ENCODE measurements around the gene TRIB2.

The TRIB2 gene

GRCh38 chr2:12700989-12701388 is 15.7 kb upstream of the TRIB2 start:
- DNase-seq (ENCODE audit: low spot score), result no peak

- DNase-seq (ENCODE audit: low spot score), result no peak
These were observed 15.0 kb upstream of the TRIB2 start for GRCh38 chr2:12701786-12702167.

- no peak for DNase-seq (ENCODE audit: low spot score)
These were observed 14.3 kb upstream of the TRIB2 start for GRCh38 chr2:12702168-12703121.

- no peak for DNase-seq (ENCODE audit: low spot score)
These were observed 12.4 kb upstream of the TRIB2 start for GRCh38 chr2:12704378-12704777.

GRCh38 chr2:12705230-12705629 is 11.5 kb upstream of the TRIB2 start:
- DNase-seq (ENCODE audit: low spot score), result no peak

GRCh38 chr2:12705742-12706141 is 11.0 kb upstream of the TRIB2 start:
- no peak for DNase-seq (ENCODE audit: low spot score)

- no peak for DNase-seq (ENCODE audit: low spot score)
These were observed 8.1 kb upstream of the TRIB2 start for GRCh38 chr2:12708508-12709206.

- DNase-seq (ENCODE audit: low spot score), result no peak
These were observed 7.6 kb upstream of the TRIB2 start for GRCh38 chr2:12709207-12709522.

GRCh38 chr2:12710301-12710700 is 6.4 kb upstream of the TRIB2 start:
- DNase-seq (ENCODE audit: low spot score), result no peak

- no peak for DNase-seq (ENCODE audit: low spot score)
These were observed 5.4 kb upstream of the TRIB2 start for GRCh38 chr2:12711339-12711738.

- DNase-seq (ENCODE audit: low spot score), result no peak
These were observed 3.9 kb upstream of the TRIB2 start for GRCh38 chr2:12712881-12713280.

- DNase-seq (ENCODE audit: low spot score), result no peak
These were observed 2.1 kb upstream of the TRIB2 start for GRCh38 chr2:12714391-12715221.

GRCh38 chr2:12715258-12716031 is 1.3 kb upstream of the TRIB2 start:
- DNase-seq (ENCODE audit: low spot score), result no peak

GRCh38 chr2:12716032-12716281 is 779 bp upstream of the TRIB2 start:
- DNase-seq (ENCODE audit: low spot score), result peak; percentile 68

- peak; percentile 13 for DNase-seq (ENCODE audit: low spot score)
These were observed 667 bp downstream of the TRIB2 start for GRCh38 chr2:12717191-12718014.

GRCh38 chr2:12718015-12718671 is 1.4 kb downstream of the TRIB2 start:
- no peak for DNase-seq (ENCODE audit: low spot score)

GRCh38 chr2:12718711-12719399 is 2.1 kb downstream of the TRIB2 start:
- no peak for DNase-seq (ENCODE audit: low spot score)

- DNase-seq (ENCODE audit: low spot score), result no peak
These were observed 2.9 kb downstream of the TRIB2 start for GRCh38 chr2:12719400-12720277.

GRCh38 chr2:12720278-12720620 is 3.5 kb downstream of the TRIB2 start:
- DNase-seq (ENCODE audit: low spot score), result no peak
